GM18498 (cell line): ENCODE results near the gene THADA.
"Not testable (repeated sequence)": the region's sequence is repeated elsewhere in the genome, so short reads cannot be mapped to it uniquely, and the experiment has no call there.

Experiments
- ATAC-seq: cut with Tn5 transposase; IDR thresholded peaks from one replicate; pipeline ENCODE4 v1.9.1; 2021; ENCODE audit warnings: mild to moderate bottlenecking, moderate library complexity; ENCODE audit not compliant: unreplicated experiment

THADA gene

DNA sequence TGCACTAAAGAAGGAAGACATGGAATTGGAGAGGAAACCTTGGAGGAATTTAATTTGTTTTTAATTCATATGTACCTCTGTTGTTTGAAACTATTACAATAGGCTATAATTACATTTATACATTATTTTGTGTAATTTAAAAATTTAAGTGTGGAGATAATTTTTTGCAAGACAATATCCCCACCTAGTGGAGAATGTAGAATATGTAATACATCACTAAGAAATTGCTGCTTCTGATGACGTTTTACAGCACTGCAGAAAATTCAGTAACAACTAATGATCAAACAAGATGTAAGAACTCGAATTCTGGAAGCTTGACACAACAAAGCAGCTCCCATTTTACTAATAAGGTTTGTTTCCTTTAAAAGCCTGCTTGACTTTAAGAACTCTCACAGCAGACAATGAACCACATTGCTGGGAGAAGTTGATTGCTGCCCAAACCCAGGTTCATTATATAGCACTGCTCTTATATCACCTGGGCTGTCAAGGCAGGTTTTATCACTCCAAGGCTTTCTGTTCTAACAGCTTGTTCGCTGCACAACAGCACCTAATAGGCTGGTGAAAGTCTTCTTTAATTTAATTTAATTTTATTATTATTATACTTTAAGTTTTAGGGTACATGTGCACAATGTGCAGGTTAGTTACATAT is 53.4 kb downstream of the THADA start:
- ATAC-seq = no peak

DNA sequence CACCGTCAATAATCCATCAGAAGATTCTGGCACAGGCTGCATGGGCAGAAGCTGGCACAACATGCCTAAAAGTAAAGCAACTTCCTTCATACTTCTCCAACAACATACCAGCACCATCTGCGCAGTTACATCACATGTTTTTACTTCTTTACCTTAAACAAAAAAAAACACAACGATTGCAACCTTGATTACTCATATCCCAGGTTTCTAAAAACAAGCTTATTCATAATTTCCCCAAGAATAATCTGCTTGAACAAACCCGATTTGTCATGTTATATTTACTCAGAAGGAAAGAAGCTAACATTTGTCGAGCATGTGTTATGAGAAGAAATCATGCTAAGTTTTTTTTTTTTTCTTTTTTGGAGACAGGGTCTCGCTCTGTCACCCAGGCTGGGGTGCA is 54.7 kb downstream of the THADA start:
- ATAC-seq = no peak

DNA sequence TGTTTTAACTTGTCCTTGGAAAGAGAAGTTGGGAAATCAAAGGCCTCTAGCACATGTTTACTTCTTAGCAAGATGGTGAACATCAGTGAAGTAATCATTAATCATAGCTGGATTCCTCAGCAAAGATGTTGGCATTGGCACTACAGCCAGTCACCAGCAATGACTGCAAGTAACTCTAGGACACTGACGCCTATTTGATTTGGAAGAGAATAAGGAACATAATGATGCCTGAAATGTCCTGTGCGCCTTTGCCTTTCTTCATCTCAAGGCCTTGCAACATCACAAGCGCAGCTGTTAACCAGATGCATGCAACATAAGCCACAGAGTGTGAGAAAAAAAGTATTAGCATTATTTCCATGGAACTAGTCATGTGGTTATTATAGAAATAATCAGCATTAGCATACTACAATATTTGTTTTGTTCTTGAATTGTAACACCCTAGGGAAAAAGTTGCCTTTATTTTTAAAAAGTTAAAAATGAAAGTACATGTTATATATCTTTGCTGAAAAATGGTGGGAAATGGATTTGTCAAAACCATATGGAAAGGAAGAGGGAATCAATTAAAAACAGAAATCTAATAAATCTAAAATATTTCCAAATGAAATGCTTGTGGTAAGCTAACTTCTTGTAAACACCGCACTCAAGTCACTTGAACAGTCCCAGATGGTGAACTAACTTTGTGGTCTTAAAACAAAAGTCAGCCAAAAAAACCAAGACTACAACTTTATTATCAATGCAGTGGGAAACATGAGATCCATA is 55.6 kb downstream of the THADA start:
- no peak for ATAC-seq

DNA sequence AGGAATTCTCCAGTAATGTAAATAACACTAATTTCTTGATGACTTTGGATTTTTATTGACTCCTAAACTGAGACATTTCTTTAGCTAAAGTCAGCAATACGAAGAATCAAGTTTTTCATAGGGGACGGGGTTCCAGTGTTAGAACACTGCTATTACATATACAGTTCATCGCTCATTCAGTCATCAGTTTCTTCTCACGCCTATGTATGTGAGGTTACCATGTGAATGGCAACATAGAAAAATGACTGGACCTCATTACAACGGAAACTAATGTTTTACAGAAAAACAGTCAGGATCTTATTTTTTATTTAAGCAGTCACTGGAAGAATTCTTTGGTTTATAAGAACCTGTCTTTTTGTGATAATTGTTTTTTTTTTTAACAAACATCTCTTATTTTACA is 56.4 kb downstream of the THADA start:
- no peak for ATAC-seq

DNA sequence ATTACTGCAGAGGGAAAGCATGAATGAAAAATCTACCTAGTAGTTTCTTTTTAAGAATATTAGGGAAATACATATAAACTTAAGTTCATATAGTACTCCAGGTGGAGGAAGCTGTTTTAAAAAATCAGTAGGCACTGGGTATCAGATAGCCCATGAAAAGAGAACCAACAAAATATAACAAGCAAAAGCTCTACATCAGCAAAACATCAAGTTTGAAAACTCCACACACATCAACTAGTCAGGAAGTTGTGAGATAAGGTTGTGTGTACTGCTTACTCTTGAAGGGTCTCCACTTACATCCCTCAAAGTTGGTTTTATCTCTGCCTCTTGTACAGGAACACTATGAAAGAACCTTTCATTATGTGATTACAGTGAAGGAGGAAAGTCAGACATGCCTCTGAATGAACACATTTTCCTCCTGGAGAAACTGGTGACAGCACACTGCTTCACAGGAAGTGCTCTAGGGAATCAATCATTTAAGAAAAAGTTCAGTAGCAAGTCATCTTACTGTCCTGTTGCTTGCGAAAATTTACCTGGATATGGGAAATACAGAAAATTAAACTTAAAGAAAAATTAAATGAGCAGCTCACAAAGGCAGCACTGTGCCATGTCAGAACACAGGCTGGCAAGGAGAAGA is 57.7 kb downstream of the THADA start:
- ATAC-seq = no peak

DNA sequence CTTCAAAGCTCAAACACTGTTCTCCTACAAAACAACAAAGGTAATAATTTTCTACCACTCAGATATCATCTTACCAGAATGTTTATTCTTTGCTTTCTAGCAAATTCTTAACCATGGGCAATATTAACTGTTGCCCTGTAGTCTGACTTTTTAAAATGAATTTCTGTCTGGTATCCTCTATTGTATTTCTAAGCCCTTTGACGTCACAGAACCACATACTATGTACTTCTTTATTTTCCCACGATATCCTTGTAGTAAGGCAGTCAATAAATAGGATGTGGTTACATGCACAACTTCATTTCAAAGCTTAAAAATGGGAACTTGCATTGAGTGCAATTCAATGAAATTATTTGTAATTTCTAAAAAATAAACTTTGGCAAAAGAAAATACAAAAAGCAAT is 58.7 kb downstream of the THADA start:
- no peak for ATAC-seq

DNA sequence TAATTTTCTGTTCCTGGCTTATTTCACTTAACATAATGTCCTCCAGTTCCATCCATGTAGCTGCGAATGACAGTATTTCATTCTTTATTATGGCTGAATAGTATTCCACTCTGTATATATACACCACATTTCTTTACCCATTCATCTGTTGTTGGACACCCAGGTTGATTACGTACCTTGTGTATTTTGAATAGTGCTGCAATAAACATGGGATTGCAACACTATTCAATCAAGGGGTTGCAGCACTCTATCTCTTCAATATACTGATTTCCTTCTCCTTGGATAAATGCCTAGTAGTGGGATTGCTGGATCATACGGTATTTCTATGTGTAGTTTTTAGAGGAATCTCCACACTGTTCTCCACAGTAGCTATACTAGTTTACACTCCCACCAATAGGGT is 61.3 kb downstream of the THADA start:
- no peak for ATAC-seq

DNA sequence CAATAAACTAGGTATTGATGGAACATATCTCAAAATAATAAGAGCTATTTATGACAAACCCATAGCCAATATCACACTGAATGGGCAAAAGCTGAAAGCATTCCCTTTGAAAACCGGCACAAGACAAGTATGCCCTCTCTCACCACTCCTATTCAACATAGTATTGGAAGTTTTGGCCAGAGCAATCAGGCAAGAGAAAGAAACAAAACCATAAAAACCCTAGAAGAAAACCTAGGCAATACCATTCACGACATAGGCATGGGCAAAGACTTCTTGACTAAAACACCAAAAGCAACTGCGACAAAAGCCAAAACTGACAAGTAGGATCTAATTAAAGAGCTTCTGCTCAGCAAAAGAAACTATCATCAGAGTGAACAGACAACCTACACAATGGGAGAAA is 63.3 kb downstream of the THADA start:
- ATAC-seq = not testable (repeated sequence)

DNA sequence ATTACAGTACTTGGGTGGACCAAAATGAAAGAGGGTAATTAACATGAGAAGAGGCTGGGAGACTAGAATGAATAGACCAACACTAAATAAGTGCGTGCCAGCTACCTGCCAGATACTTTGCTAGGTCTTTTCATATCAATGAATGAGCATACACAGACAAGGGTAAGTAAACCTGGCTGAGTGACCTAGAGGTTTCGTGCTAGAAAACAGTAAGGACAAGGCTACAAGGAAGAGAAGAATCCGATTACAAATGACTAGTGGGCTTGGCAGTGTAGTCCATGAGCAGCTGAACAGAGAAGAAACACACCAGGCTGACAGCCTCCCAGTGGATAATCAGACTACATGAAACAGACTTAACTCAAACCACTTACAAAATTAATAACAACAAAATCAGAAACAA is 64.6 kb downstream of the THADA start:
- ATAC-seq = no peak

DNA sequence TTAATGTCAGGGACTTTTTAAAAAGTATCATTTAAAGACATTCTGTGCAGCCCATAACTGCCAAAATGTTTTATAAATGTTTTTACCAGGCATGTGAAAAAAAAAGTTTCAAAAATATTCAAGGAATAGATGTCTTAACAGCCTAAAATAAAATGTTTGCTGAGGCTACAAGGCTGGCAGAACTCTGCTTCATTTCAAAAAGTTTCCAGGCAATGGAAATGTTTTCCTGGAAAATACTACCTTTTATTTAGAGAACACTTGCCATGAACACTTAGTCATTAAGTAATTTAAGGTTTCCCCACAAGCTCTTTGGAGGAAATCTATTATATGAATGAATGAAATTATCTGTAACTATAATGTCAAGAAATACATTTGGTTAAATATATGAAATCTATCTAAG is 68.8 kb downstream of the THADA start:
- no peak for ATAC-seq

DNA sequence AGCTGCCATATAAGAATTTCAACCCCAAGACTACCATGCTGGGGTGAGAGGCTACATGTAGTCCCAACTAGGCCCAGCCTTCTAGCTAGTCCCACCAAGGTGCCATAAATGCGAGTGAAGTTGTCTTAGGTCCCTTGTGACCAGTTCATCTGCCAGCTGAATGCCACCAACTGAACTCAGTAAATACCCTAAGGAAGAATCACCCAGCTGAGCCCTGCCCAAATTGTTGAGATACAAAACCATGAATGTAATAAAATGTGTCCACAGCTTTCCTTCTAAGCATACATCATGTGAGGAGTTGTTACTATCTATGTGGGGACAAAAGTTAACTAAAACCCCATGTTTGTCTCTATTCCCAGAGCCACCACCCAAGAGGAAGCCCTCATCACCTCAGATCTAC is 70.3 kb downstream of the THADA start:
- no peak for ATAC-seq

DNA sequence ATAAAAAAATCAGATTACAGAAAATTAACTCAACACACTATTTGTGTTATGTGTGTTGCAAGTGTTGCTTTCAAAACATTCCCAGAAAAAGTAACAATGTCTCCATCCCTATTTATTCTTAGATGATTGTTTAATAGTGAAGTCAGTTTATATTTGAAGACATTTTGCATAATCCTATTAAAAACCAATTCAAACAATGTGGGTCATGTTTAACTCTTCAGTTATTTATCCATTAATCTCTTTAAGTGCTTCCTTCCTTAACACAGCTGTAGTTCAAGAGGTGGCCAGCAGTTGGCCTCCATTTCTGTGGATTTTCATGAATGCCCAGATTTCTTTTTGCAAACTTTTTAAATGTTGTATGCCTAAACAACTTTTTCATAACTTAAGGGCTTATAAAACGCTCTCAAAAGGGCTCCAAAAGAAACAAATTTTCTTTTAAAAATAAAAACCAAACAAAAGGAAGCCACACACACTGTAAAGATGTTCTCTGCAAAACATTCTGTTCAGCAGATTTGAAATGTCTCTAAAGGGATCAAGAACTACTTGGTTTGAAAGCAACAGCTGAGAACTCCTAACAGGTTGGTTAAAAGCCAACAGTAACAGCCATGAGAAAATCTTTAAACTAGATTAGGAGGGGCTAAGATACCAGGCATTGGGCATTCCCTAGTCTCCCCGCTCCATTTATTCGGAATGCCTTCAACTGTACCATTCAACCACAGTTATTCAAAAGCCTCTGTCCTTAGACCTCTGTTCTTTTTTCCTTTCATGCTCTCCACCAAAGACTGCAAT is 71.5 kb downstream of the THADA start:
- ATAC-seq = no peak

DNA sequence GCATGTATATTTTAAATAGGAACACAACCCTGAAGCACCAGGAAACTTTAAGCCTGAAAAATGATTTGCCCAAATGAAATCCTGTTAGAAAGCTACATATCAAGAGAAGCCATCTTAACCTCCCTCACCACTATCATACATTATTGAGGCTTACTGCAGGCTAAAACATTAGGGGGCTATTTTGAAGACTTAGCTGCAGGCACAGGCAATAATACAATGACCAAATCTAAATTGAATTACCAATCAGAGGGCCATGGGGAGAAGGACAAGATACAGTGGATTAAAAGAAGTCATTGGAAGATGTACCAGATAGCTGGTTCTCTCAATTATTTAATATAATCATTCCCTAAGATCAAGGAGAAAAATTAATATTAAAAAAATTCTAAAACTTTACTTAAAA is 73.7 kb downstream of the THADA start:
- no peak for ATAC-seq

DNA sequence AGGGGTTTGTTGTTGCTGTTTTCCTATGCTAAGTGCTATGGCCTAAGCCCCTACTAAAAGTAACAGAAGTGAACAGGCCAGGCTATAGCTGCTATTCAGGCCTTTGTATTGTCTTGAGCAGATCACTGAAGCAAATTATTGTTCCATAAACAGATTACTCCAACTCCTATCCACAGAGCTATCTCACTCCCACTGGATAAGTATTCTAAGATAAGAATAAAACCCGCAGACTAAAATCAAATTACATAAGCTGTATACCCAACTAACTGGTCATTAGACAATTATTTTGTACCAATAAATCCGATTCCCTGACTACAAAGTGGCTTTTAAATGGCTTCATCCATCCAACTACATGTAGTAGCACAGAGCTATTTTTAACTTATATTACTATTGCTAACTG is 74.3 kb downstream of the THADA start:
- no peak for ATAC-seq

DNA sequence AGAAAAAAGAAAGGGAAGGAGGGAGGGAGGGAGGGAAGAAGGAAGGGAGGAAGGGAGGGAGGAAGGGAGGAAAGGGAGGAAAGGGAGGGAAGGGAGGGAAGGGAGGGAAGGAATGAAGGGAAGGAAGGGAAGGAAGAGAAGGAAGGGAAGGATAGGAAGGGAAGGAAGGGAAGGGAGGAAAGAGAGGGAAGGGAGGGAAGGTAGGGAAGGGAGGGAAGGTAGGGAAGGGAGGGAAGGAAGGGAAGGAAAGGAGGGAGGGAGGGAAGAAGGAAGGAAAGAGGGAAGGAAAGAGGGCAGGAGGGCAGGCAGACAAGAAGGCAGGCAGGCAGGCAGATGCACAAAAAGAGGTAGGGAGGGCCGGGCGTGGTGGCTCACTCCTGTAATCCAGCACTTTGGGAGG is 74.9 kb downstream of the THADA start:
- ATAC-seq = no peak

DNA sequence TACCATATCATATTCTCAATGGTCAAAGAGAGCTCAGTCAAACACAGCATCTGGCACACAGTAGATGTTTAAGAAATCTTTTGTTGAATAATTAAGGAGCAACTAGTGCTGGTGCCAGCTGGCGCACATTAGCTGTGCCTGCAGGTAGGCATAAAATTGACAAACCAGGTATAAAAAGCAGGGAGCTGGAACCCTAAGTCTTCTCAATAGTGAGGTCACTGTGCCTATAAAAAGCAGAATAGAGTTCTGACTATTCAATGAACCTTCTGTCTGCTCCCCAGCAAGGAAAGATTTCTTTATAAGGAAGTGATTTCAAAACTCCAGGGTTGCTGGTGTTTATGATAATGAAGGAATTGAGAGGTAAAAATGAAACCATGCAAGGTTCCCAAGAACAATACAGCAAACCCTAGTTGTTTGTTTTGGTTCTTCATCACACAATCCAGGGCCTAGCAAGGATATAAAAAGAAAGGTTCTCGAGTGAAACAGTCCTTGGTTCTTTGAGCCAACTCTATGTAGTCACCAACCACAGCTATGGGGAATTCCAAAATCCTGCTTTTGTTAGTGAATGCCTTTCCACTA is 76.1 kb downstream of the THADA start:
- no peak for ATAC-seq

DNA sequence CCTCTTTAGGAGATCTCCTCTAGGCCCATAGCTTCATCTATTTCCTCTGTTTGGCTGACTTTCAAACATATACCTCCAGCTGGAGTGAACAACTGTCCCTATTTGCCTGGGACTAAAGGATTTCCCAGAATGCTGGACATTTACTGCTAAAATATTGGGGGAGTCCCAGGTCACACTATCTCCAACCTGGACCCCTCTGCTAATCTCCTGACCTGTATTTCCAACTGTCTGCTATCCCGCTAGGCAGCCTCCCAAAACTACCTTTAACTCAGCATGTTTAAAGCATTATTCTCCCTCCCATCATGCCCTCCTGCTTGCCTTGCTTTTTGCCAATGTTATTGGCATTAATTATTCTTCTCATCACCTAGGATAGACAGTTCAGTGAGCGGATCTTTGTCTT is 77.1 kb downstream of the THADA start:
- no peak for ATAC-seq

DNA sequence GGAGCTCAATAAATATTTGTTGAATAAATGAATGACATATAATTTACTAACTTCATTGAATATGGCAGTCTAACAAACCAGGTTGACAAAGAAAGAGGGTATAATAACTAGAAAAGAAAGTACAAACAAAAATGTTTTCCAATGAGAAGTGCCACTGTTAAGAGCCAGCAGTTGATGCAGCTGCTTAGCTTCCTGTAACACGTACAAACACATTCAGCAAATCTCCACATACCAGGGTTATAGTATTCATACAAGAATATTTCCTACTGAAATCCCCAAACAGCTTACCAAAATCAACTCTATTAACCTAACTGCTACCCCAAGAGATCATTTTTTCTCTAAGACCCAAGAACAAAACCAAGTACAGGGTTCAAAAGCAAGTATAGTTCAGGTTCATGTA is 77.7 kb downstream of the THADA start:
- no peak for ATAC-seq

DNA sequence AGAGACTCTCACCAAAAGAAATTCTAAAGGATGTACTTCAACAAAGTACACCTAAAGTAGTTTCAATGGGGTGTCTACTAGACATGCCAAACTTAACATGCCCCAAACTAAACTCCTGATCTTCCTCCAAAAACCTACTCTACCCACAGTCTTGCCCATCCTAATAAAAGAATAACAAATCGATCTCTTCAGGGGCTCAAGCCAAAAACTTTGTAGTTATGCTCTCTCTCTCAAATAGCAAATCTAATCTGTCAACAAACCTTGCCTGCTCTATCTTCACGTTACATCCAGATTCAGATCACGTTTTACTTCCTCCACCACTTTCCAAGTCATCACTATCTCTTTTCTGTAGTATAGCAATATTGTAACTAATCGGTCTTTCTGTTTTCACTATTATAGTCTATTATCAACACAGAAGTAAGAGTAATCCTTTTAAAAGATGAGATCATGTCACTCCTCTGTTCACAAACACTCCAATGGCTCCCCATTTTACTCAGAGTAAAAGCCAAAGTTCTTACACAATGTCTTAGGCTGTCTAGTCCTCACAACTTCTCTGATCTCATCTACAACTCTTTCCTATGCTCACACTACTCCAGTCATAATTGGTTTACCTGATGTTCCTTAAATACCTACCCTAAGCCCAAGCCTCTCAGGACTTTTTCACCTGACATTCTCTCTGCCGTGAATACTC is 79.9 kb downstream of the THADA start:
- no peak for ATAC-seq

DNA sequence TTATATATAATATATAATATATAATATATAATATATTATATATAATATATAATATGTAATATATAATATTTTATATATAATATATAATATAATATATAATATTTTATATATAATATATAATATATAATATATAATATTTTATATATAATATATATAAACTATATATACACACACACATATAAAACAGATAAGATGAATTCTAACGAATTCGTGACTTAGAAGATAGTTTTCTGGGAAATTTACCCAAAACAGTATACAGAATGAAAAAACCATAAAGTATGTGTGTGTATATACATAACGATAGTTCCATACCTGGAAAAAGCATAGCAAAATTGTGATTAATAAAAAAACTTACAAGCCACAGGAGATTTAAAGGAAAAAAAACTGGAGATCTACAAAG is 80.6 kb downstream of the THADA start:
- no peak for ATAC-seq

DNA sequence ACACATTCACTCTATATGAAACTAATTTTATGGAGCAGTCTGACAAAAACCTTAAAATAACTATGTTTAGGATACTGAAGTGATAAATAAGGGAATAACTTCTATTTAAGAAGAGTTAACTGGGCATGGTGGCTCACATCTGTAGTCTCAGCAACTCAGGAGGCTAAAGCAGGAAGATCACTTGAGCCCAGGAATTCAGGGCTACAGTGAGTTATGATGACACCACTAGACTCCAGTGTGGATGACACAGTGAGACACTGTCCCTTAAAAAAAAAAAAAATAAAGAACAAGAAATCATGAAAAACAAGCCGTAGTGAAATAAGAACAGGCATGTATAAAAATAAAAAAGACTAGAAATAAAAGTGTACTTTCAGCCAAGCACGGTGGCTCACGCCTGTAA is 82.0 kb downstream of the THADA start:
- ATAC-seq = no peak
